ENCODE data around the gene USF3.

DNA sequence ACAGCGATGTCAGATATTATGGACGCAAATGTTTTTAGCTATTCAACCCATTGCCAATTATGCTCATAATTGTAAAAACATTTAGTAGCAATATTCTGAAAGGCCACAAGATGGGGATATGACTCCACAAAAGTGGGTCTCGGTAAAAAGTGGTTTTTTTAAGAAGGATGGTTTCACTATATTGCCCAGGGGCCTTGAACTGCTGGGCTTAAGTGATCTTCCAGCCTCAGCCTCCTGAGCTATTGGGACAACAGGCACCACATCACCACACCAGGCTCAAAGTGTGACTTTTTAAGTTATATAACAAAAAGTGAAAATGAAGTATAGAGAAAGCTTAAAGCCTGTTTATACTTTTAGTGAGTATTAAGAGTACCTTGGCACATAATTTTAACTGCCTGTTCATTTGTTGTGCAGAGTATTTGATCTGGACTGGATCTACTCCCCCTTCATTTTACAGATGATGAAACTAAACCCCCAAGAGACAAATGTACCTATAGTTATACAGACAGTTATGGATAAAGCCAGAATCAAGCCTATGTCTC, 40.2 kb upstream of the USF3 start:
- TF ChIP-seq JUND (IDR thresholded peaks at IDR 0.05) (no peak), ATF3 (IDR thresholded peaks at IDR 0.05) (no peak), CTCF (IDR thresholded peaks at IDR 0.05; ENCODE audit: low read depth, low read length, missing input control) (peak; percentile 65), RAD21 (IDR thresholded peaks at IDR 0.05) (peak; percentile 93 to 94)

All from liver (tissue), 3 donors.